Hematopoietic multipotent progenitor cell treated with erythropoietin and hydrocortisone succinate and interleukin-3 and kit ligand, for 4 days (in vitro differentiated cells): Measurements from ENCODE around the gene HEXA.
A peak's percentile ranks its signal among the peaks of the same experiment; 100 is the strongest.
"Not testable (repeated sequence)": the region's sequence is repeated elsewhere in the genome, so short reads cannot be mapped to it uniquely, and the experiment has no call there.

Experiments used
- DNase-seq: peaks from one replicate; pipeline ENCODE4 v3.0.0-alpha.2; 2015

HEXA gene

DNA sequence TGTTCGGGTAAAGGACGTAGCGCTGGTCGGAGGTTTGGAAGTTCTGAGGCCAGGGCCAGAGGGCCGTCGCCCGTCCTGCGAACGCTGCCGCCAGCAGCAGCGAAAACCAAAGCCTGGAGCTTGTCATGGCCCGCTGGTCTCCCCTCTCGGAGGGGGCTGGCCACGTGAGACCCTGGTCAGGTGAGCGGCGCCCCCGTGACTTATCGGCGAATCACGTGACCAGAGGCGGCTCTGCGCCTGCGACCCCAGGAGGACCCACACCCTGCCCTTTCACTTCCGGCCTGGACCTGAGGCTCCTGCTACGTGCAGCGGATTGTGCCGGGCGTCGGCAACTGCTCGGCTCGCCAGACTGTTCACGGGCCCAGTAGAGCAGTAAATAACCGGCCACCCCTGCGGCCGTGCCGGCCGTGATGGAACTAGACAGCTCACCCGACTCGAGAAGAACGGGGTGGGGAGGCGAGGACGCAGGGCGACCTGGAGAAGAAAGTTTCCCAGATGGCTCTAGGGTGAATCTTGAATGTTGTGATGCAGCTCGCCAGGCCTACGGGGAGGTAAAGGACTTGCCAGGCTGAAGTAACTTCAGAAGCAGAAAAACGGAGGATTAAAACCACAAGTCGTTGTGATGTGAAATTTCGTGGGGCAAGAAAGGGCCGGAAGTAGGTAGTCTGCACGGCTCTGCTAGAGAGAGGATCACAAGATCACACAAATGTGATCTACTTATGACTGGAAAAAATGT, at the start of gene HEXA:
Gene HEXA, minus strand, starts transcription at position 169 of the 736 bp plus-strand sequence. Its CDS starts 42 bp downstream, at position 127.
- DNase-seq = peak; percentile 97

GRCh38 chr15:72423256-72423655, 47.4 kb upstream of the HEXA start:
- no peak for DNase-seq

DNA sequence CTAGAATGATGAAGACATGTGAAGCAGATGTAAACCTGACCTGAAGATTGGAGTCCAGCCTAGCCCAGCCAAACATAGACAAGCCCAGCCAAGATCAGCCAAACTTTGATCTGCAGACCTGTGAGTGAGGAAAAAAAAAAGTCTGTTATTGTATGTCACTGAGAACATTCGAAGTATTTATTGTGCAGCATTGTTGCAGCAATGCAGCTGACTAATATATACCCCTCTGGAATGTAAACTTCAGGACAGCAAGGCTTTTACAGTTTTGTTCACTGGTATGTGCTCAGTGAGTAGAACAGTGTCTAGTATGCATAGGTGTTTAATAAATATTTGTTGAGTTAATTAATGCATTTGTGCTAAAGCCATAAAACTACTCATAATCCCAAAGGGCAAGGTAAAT, 45.7 kb upstream of the HEXA start:
- no peak for DNase-seq

- DNase-seq = peak; percentile 58
Measured at GRCh38 chr15:72420576-72420975, 44.8 kb upstream of the HEXA start.

DNA sequence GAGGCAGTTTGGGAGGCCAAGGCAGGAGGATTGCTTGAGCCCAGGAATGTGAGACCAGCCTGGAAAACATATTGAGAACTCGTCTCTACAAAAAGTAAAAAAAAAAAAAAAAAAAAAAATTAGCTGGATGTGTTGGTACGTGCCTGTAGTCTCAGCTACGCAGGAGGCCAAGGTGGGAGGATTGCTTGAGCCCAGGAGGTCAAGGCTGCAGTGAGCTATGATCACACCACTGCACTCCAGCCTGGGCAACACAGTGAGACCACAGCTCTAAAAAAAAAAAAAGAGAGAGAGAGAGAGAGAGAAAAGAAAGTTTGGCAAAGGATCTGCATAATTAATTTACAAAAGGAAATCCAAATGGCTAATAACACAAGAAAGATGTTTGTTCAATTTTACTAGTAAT, 44.0 kb upstream of the HEXA start:
- not testable (repeated sequence) for DNase-seq

GRCh38 chr15:72415304-72415703, 39.5 kb upstream of the HEXA start:
- no peak for DNase-seq

GRCh38 chr15:72413337-72413736, 37.5 kb upstream of the HEXA start:
- not testable (repeated sequence) for DNase-seq

DNA sequence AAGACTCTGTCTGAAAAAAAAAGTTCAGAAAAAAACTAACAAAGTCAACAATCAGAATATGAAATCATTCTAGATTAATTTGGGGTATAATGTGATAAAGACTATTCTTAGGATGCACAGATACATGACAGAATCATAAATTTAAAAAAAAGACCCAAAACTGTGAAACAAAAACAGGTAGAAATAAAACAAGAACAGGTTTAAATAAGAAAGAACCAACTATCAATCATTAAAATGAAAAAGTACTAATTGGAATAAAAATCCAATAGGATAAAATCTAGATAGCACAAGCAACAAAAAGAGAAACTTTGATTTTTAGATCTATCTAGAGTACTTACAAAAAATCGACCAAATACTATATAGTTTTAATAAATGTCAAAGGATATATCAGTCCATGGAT, 35.7 kb upstream of the HEXA start:
- no peak for DNase-seq

DNA sequence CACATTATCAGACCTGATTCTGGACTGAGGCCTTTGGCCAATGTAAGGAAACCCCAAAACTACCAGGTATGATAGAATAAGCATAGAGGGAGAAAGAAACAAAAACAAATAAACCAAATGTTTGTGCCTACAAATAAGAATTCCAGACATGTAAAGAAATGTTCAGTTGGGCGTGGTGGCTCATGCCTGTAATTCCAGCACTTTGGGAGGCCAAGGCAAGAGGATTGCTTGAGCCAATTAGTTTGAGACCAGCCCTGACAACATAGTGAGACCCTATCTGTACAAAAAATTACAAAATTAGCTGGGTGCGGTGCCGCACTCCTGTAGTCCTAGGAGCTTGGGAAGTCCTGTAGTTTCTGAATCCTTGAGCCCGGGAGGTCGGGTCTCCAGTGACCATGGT, 35.3 kb upstream of the HEXA start:
- DNase-seq = no peak

- no peak for DNase-seq
Measured at GRCh38 chr15:72406936-72407335, 31.1 kb upstream of the HEXA start.

DNA sequence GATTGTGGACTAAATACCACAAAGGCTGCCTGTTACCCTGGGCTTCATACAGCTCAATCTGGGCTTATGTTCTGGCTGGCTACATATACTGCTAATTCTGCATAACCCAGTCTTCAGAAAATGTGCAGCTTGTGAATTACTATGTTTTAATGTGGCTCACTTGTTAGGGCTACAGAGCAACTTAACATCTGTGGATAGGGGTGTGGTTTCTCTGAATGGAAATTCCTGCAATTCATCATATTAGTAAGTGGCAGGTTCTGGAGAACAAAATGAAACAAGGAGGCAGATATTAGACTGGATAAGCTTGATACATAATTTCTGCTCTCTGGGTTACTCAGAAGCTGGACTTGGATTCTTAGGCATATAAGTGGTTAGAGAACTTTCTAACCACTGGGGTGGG, 29.0 kb upstream of the HEXA start:
- DNase-seq = no peak

- DNase-seq = no peak
Measured at GRCh38 chr15:72404356-72404755, 28.5 kb upstream of the HEXA start.

- DNase-seq = no peak
Measured at GRCh38 chr15:72402726-72403125, 26.9 kb upstream of the HEXA start.

DNA sequence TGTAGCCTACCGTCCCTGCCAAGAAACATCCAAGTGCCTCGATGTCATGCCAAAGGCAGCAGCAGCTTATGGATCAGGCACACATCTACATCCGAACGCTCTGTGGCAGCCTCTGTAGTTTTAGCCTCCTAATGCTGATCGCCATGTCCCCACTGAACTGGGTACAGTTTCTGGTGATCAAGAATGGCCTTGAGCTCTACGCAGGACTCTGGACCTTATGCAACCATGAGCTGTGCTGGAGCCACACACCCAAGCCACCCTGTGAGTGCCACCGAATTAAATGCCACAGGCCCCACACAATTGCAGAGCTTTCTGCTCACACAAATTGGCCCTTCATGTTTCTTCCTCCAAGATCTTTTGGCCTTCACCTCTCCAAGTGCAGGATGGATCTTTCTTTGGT, 22.8 kb upstream of the HEXA start:
- DNase-seq = no peak

GRCh38 chr15:72397796-72398588, 22.2 kb upstream of the HEXA start, which contains the start of gene TMEM202:
TSS of gene TMEM202 (plus strand) at chr15:72398305. CDS start at chr15:72398327, 22 bp downstream.
- peak; percentile 7 for DNase-seq

DNA sequence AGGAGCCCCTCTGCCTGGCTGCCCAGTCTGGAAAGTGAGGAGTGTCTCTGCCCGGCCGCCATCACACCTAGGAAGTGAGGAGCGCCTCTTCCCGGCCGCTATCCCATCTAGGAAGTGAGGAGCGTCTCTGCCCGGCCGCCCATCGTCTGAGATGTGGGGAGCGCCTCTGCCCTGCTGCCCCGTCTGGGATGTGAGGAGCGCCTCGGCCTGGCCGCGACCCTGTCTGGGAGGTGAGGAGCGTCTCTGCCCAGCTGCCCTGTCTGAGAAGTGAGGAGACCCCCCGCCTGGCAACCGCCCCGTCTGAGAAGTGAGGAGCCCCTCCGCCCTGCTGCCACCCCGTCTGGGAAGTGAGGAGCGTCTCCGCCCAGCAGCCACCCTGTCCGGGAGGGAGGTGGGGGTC, 20.5 kb upstream of the HEXA start:
- DNase-seq = not testable (repeated sequence)

DNA sequence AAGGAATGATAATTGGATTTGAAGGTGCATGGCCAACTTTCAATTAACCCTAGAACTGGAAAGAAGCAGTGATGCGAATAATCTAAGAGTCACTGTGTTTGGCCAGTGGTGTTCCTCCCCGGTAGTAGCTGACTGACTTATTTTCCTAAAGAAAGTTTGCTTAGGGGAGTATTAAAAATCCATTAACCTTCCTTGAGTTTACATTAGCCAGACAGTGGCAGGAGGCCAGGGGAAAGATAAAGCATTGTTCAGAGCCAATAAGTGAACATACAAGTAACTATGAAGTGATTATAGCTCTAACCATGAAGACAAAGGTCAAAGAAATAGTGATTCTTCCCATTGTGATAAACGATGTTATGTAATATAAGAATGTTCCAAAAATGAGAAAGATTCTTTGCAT, 13.4 kb upstream of the HEXA start:
- no peak for DNase-seq

DNA sequence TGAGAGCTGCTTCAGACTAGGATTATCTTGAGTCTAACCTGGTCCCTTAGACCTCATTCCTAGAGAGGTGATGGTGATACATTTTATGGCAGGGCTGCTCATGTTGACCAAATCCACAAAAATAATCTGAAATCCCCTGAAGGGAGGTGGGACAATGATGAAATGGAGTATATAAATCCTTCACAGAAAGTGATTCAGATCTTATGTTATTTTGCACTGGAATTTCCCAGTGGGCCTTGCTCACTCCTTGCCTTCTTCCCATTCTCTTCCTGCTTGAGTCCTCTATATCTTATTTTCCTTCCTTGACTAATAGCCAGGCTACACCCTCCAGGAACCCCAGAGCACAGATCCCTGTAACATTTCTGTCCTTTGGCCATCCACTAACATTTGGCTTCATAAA, 11.9 kb upstream of the HEXA start:
- DNase-seq = no peak

DNA sequence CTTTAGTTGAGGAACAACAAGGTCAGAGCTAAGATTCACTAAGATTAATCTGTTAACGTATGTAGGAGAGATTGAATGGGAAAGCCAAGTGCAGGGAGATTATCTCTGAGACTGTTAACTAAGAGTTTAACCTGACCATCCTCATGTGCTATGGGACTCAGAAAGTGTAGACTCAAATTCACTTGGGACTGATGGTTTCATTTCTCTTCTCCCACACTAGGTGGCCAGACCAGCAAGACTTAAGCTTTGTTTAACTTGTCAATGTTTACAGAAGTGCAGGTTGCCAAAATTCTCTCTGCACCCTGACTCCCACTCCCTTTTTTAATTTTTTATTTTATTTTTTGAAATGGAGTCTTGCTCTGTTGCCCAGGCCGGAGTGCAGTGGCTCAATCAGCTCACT, 6.3 kb upstream of the HEXA start:
- peak; percentile 42 for DNase-seq

- no peak for DNase-seq
Measured at GRCh38 chr15:72380743-72381142, 4.9 kb upstream of the HEXA start.

DNA sequence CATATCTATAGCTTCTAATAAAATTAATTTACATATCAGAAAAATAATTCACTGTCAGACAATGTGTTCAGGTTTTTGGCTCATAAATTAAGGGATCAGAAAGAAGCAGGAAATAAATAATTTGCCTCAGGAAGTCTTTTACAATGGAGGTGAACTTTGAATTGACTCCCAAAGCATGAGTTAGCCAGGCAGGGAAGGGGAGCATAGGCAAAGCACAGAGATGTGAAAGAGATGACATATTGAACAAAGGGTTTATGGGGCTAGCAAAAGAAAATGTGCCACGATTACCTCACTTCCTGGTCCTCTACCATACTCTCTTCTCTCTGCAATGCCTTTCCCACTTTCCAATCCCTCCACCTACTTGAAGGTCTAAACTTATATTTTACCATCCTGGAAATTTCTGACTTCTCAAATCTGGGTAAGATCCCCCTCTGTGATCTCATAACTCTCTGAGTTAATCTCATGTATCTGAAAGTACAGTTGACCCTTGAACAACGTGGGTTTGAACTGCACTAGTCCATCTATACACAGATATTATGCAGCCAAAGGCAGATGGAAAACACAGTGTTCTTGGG, 4.1 kb upstream of the HEXA start:
- no peak for DNase-seq

DNA sequence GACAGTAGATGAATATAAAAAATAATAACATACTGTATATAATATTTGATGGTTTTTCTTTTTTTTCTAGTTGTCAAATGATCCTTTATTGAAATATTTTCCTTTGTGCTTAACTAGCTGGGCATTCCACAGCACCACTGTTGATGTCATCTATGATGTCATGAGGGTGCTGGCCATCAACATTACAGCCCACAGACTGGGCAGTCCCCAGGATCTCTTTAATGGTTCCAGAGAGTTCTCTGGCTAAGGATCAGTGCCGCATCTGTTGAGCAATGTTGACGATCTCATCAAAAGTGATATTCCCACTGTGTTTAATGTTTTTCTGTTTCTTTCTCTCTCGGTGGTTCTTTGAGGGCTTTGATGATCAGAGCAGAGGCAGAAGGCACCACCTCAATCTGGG, 3.3 kb upstream of the HEXA start:
- DNase-seq = not testable (repeated sequence)

DNA sequence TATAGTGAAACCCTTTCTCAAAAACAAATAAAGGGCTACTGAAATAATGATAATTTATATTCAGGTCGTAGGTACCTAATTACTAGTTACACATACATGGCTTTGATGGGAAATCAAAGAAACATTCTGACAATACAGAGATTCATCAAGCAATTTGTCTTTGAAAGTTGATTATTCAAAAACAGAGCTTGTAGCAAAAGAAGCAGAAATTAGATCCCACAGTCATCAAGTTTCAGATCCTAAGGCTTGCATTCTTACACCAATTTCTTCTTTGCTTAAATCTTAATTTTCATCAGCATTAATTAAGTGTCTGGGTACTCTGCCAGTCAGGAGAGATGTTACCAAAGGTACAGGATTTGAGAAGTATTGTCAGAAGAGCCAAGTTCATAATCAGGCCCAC, 1.5 kb upstream of the HEXA start:
- DNase-seq = no peak

- DNase-seq = peak; percentile 63
Measured at GRCh38 chr15:72375501-72375845, 341 bp downstream of the HEXA start.
